ENCODE data around the gene MBP.
"Not testable (repeated sequence)": the region's sequence is repeated elsewhere in the genome, so short reads cannot be mapped to it uniquely, and the experiment has no call there.

The MBP gene

DNA sequence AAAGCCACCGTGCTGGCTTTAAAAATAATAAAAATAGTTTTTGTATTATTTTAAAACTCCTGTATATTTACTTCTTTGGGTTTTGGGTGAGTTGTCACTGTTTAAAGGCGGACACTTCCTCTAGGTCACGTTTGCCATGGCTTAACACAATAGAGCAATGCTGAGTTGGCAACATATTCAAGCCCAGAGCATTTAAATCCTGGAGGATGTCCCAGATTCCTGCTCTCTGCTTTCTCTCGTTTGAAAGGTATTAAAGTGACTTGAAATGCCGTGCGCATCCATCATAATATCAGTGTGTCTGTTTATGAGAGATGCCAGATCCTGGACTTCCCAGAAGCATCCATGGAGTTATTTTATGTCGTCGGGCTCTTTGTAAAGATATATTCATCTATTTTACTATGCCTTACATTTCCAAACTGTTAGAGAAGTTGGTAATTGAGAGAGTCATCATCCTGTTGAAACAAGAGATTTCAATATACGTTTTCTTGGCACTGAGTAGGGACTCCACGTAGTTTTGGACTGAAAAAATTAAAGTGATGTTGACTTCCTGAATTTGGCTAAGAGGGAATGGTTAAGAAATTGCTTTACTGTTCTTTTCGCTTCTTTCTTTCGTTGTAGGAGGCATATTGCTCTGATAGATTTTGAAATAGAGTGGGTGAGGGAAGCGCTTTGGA, 159.6 kb downstream of the MBP start:
- DNase-seq (ENCODE audit: low read depth in 3 of 3): no peak

GRCh38 chr18:76972241-76972640, 160.3 kb downstream of the MBP start:
- no peak for DNase-seq (ENCODE audit: low read depth in 3 of 3)

GRCh38 chr18:76970770-76971559, 161.6 kb downstream of the MBP start:
- no peak for DNase-seq (ENCODE audit: low read depth in 3 of 3)

DNA sequence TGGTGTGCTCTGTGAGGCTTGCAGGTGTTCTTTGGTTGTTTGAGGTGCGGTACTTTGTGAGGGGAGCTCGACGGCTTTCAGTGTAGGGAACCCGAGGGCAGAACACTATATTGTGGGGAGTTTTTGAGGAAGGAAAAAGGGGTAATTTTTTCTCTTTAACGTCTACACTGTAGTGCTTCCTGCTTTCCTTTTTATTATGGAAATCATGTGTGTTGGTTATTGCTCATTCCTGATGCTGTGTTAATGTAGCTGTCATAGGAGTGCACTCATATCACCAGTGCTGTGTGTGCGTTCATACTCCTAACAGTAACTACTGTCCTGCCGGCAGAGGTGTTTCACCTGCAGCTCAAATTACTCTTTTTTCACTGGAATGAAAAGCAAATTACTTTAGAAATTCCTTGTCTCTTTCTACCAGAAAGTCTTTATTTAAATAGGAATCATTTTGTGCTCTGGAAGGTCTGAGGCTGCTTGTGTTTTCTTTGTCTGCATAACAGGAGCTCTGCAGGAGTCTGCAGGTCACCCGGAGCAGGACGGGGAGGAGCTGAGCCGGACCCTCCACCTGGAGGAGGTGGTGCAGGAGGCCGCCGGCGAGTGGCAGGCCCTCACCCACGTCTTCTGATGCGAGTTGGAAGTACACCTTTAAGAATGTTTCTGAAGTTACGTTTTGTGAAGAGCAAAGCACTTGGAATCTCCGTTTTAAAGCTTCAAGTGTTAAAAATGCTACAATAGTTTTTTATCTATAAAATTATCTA, 164.7 kb downstream of the MBP start:
- no peak for DNase-seq (ENCODE audit: low read depth in 3 of 3)

DNA sequence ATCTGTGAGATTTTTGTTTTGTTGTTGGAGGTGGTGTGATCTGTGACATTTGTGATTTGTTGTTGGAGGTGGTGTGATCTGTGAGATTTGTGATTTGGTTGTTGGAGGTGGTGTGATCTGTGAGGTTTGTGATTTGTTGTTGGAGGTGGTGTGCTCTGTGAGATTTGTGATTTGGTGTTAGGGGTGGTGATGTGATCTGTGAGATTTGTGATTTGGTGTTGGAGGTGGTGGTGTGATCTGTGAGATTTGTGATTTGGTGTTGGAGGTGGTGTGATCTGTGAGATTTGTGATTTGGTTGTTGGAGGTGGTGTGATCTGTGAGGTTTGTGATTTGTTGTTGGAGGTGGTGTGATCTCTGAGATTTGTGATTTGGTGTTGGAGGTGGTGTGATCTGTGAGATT, 165.3 kb downstream of the MBP start:
- not testable (repeated sequence) for DNase-seq (ENCODE audit: low read depth in 3 of 3)

GRCh38 chr18:76965555-76966151, 166.9 kb downstream of the MBP start:
- not testable (repeated sequence) for DNase-seq (ENCODE audit: low read depth in 3 of 3)

- no peak for DNase-seq (ENCODE audit: low read depth in 3 of 3)
Observed at GRCh38 chr18:76963936-76964335, 168.6 kb downstream of the MBP start.

- no peak for DNase-seq (ENCODE audit: low read depth in 3 of 3)
Observed at GRCh38 chr18:76962851-76963250, 169.7 kb downstream of the MBP start.

DNA sequence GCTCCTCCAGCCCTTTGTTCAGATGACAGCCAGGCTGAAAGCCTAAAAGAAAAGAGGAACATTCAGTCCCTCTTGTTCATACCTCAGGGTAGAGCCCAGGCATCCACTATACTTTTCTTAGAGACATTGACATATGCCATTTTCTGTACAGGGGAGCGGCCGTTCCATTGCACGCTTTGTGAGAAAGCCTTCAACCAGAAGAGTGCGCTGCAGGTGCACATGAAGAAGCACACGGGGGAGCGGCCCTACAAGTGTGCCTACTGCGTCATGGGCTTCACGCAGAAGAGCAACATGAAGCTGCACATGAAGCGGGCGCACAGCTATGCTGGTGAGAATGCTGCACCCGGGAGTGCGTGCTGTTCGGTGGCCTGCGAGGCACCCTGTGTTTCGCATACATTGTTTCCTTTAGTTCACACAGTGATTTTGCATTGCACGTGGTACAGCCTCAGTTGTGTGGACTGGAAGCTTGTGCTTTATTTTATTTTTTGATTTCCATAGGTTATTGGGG, 172.0 kb downstream of the MBP start:
- DNase-seq (ENCODE audit: low read depth in 3 of 3): no peak

GRCh38 chr18:76959605-76960004, 173.0 kb downstream of the MBP start:
- no peak for DNase-seq (ENCODE audit: low read depth in 3 of 3)

- no peak for DNase-seq (ENCODE audit: low read depth in 3 of 3)
Observed at GRCh38 chr18:76958692-76959341, 173.8 kb downstream of the MBP start.

GRCh38 chr18:76957384-76958355, 174.9 kb downstream of the MBP start:
- DNase-seq (ENCODE audit: low read depth in 3 of 3): no peak

DNA sequence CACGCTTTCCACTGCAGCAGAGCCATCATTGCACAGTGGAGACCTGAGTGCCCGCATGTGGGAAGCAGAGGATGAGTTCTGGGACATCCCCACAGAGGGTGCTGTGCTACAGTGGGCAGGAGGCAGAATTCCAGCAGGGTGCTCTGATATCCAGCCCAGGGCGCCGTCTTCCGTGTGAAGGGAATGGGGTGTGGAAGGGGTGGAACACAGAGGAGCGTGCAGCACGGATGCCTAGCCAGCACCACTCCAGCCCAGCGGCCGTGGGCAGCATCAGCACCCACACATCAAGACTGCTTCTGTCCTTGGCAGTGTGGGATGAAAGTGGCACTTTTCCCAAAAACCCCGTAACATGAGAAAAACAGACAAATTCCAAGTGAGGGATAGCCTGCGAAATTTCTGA, 175.9 kb downstream of the MBP start:
- DNase-seq (ENCODE audit: low read depth in 3 of 3): no peak

GRCh38 chr18:76955524-76956170, 176.9 kb downstream of the MBP start:
- DNase-seq (ENCODE audit: low read depth in 3 of 3): no peak

DNA sequence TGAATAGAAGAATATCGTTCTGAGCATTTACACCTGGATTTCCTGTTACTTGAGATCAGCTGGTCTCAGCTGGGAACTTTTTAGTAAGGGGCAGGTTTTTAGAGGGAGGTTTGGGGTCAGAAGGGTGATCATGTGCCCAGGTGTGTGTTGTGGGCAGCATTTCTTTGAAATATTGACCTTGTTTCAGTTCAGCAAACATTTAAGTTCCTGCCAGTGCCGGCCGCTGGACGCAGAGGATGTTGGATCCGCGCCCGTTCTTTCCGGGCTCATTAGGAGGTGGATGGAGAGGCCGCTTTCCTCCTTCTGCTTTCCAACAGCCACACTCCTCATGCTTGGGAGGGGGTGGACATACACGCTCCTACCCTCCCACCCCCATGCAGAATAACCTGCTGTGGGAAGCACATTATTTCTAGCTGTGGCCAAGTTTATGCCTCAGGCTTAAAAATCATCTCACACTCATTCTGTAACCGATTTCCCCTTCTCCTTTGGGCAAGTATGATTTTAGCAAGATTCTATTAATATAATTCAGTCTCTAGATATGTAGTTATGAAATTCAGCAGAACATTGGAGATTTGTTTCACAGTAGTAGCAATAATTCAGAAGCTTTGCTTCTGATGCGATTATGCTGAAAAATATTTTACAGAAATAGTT, 178.9 kb downstream of the MBP start:
- no peak for DNase-seq (ENCODE audit: low read depth in 3 of 3)

DNA sequence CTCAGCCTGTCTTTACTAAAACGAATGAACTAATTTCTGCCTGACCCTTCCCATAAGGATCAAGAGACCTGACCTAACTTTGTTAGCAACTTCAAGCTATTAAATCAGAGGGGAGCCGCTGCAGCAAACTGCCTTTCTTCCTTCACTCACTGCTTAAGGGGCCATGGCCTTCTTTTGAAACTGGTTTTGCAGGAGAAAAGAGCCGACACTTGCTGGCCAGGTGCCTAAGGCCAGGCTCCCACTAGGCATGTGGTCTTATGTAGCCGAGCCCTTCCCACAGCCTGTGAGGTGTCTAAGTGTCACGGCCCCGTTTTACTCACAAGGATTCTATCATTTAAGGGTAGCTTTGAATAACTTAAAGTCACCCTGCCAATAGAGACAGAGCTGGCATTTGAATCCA, 179.4 kb downstream of the MBP start:
- no peak for DNase-seq (ENCODE audit: low read depth in 3 of 3)

DNA sequence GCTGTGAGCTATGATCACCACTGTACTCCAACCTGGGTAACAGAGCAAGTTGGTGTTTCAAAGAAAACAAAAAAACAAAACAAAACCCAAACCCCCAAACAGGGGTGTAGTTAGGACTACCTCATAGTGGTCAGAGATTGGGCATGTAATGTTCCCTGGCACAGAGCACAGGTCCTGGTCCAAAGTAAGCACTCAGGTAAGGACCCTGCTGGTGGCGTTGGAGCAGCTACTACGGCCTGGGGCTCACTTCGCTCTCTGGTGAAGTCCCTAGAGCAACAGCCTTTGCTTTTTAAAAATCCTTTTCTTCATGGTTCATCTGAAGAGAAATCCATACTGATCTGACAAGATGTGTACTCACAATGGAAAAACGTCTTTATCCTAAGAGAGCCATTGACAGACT, 179.8 kb downstream of the MBP start:
- DNase-seq (ENCODE audit: low read depth in 3 of 3): no peak

- DNase-seq (ENCODE audit: low read depth in 3 of 3): no peak
Observed at GRCh38 chr18:76951456-76952247, 180.9 kb downstream of the MBP start.

- DNase-seq (ENCODE audit: low read depth in 3 of 3): no peak
Observed at GRCh38 chr18:76948345-76948744, 184.2 kb downstream of the MBP start.

Measured in stimulated activated CD4-positive, alpha-beta T cell treated with anti-CD3 and anti-CD28 coated beads, TNF-alpha, amount 100 ng/mL, for 48 hours (primary cell).